Heart left ventricle (tissue), 16 donors: Measurements from ENCODE around the gene GTF3C5. TPM values are rescaled to one million over a fixed set of nuclear protein-coding genes. Genes with fewer than 3 reads are reported as not detected.

ENCODE experiments used
- ATAC-seq, 4 donors: fragments of 200-7000 bp; cut with Tn5 transposase; one replicate each; pipeline ENCODE4 v1.9.1; 2020 to 2022; ENCODE audit warnings: moderate library complexity in 4 of 4, mild to moderate bottlenecking in 3 of 4, moderate number of reproducible peaks in 1 of 4
- DNase-seq, 5 donors: peaks; one replicate each; pipeline ENCODE4 v3.0.0-alpha.2; 2020
- H3K27ac ChIP-seq, 12 donors: fragments of 200-600 bp; sonication (generic) in 4 of 12; one replicate each; pipeline versions ENCODE4 v1.5.0 to v1.8.0; 2016 to 2022; ENCODE audit warnings: mild to moderate bottlenecking in 2 of 12
- H3K27me3 ChIP-seq, 9 donors: fragments of 200-600 bp; sonication (generic) in 2 of 9; one replicate each; pipeline versions ENCODE4 v1.5.1 to v1.8.0; 2016 to 2022; ENCODE audit warnings: mild to moderate bottlenecking in 3 of 9
- H3K36me3 ChIP-seq, 9 donors: fragments of 200-600 bp; sonication (generic) in 2 of 9; one replicate each; pipeline versions ENCODE4 v1.5.0 to v1.8.0; 2018 to 2022; ENCODE audit warnings: mild to moderate bottlenecking in 2 of 9
- H3K4me1 ChIP-seq, 12 donors: fragments of 200-600 bp; sonication (generic) in 4 of 12; one replicate each; pipeline versions ENCODE4 v1.5.0 to v1.8.0; 2016 to 2022; ENCODE audit warnings: mild to moderate bottlenecking in 3 of 12
- H3K4me3 ChIP-seq, 12 donors: fragments of 200-600 bp; sonication (generic) in 4 of 12; one replicate each; pipeline versions ENCODE4 v1.5.0 to v1.8.0; 2017 to 2022; ENCODE audit warnings: mild to moderate bottlenecking in 9 of 12, moderate library complexity in 4 of 12
- H3K9me3 ChIP-seq, 12 donors: fragments of 200-600 bp; sonication (generic) in 4 of 12; one replicate each; pipeline versions ENCODE4 v1.5.0 to v1.8.0; 2016 to 2022; ENCODE audit warnings: mild to moderate bottlenecking in 1 of 12
- CTCF ChIP-seq, 12 donors: fragments of 200-600 bp; sonication (generic) in 4 of 12; IDR thresholded peaks; one replicate each; pipeline versions ENCODE4 v1.5.0 to v1.8.0; 2018 to 2022; ENCODE audit warnings: antibody characterized with exemption in 12 of 12, mild to moderate bottlenecking in 5 of 12
- POLR2A ChIP-seq, 2 donors: fragments of 450-650 bp; IDR thresholded peaks; one replicate each; pipeline ENCODE4 v1.6.1; 2017; ENCODE audit warnings: antibody characterized with exemption in 2 of 2, mild to moderate bottlenecking in 2 of 2, moderate library complexity in 2 of 2
- WGBS, 4 donors: extraction: QIAGEN DNeasy Blood & Tissue Kit in 2 of 4; methylation state at CpG; one replicate each; pipeline versions ENCODE4 v1.1.5 to v1.1.7; 2013 to 2018; 5-methylcytosine and 5-hydroxymethylcytosine counted together
- intact Hi-C, 10 donors: fragments of 100-400 bp; cut with DNase I; formaldehyde crosslinking; loops; one replicate each; pipeline versions ENCODE4 v1.11.1 to v1.14.2; 2022
- polyA plus RNA-seq, 2 donors: library from polyadenylated mRNA; stranded (reverse); fragments of 200-250 nt; gene quantifications; one replicate each; pipeline ENCODE4 v1.2.3, GENCODE V29; 2013
- total RNA-seq, 9 donors: library from RNA; depleted of rRNA in 2 of 9; stranded (reverse); fragments of >200 nt in 2 of 9; fragmentation: NEBNext Ultra II Directional in 3 of 9; extraction: Animal tissue kit (Norgen Biotek cat#: 25700) in 3 of 9; gene quantifications; one replicate each; pipeline versions ENCODE4 v1.1.0 to v1.2.4, GENCODE V29; 2016 to 2023
- donor health status: ischemic (EF 13 %, LVEDD 7.1; RV severe dilation, severe dysfunction).
- donor health status: healthy with polysubstance abuse.
- donor health status: DM: no; HTN: yes; CAD: no.
- donor health status: DM: no; HTN: no; CAD: no.
- donor health status: ischemic (EF 25% LVEDD 6.9; RV normal size, moderate dysfunction).
- donor health status: ischemic (EF 25% LVEDD 5.7; RV mildly dilated, moderate dysfunction).
- donor health status: healthy.
- donor health status: DM: yes; HTN: yes; CAD: no.
- donor health status: ischemic (EF 35%, LVEDD 5.7; RV mildly dilated, moderate dysfunction).
- donor health status: nonischemic (EF 11% LVEDD 7.7; RV severe dilation, severe dysfunction).
- donor health status: DM: yes; HTN: yes; CAD: no.
- donor health status: PGD.
- donor health status: ischemic (EF 29% LVEDD 5.4; RV normal size, mild dysfunction).
- donor health status: nonischemic (EF 23%, LVEDD 6.1; RV moderate dilation, normal function).

The GTF3C5 gene
- total and polyA plus RNA-seq, 11 donors: 22.9 to 51.7 (median 35.9) TPM

- Histone ChIP-seq H3K4me1 (peaks cover 8 to 36% (median 21%) of the 10 kb centered on the region in 12 donors), H3K9me3 (no peaks in the 10 kb centered on the region), H3K27me3 (no peaks in the 10 kb centered on the region), H3K4me3 (no peak overlapping the region), H3K36me3 (peaks cover 0 to 2% (median 0%) of the 10 kb centered on the region in 9 donors), H3K27ac (no peak overlapping the region)
- 74 to 83% (median 79%) methylated on average over 3 of the region's 3 CpGs for WGBS, 4 donors
- intact Hi-C loops: no loop called here
- DNase-seq: no peak
- no peak for ATAC-seq
- TF ChIP-seq POLR2A (IDR thresholded peaks at IDR 0.05) (no peak), CTCF (IDR thresholded peaks at IDR 0.05) (no peak)
These were observed 2.6 kb upstream of the GTF3C5 start for GRCh38 chr9:133028221-133028620.

- WGBS, 4 donors: 0% methylated on average over 2 to 28 of the region's 28 CpGs
These were observed 842 bp upstream of the GTF3C5 start for GRCh38 chr9:133029994-133030316.

GRCh38 chr9:133031130-133031422 lies 279 bp downstream of the GTF3C5 start:
- no peak for ATAC-seq
- no peak for DNase-seq
- intact Hi-C loops: loop anchor here in 2 of 10 donors (5.0 kb wide), 2 partner anchors 111 to 116 kb away; no protein-coding TSS in a partner anchor
- peaks cover 8 to 37% (median 23%) of the 10 kb centered on the region in 12 donors for H3K4me1 ChIP-seq
- peak overlapping the region; percentile 31 to 99 (median 92) for H3K4me3 ChIP-seq
- H3K36me3 ChIP-seq: peaks cover 0 to 5% (median 0%) of the 10 kb centered on the region in 9 donors
- H3K9me3 ChIP-seq: no peaks in the 10 kb centered on the region
- H3K27me3 ChIP-seq: no peaks in the 10 kb centered on the region
- 1 to 2% (median 1%) methylated on average over 16 of the region's 16 CpGs for WGBS, 4 donors
- TF ChIP-seq CTCF (IDR thresholded peaks at IDR 0.05) (no peak), POLR2A (IDR thresholded peaks at IDR 0.05) (no peak)
- peak overlapping the region; percentile 81 to 96 (median 90) for H3K27ac ChIP-seq

More at GRCh38 chr9:133029994-133030316, 842 bp upstream of the GTF3C5 start:
- ATAC-seq (peak in 3 of 4 donors; percentile 4 to 5 (median 5)), DNase-seq (peak in 1 of 5 donors; percentile 38)
- Histone ChIP-seq H3K27me3 (no peaks in the 10 kb centered on the region), H3K27ac (peak overlapping the region; percentile 65 to 96 (median 89)), H3K9me3 (no peaks in the 10 kb centered on the region), H3K4me1 (peaks cover 8 to 37% (median 21%) of the 10 kb centered on the region in 12 donors), H3K36me3 (peaks cover 0 to 5% (median 0%) of the 10 kb centered on the region in 9 donors), H3K4me3 (peak overlapping the region; percentile 69 to 99 (median 92))
- TF ChIP-seq POLR2A (IDR thresholded peaks at IDR 0.05) (no peak), CTCF (IDR thresholded peaks at IDR 0.05) (no peak)
- intact Hi-C loops: loop anchor here in 2 of 10 donors (5.0 kb wide), 2 partner anchors 112 to 117 kb away; no protein-coding TSS in a partner anchor

- Histone ChIP-seq H3K27me3 (no peaks in the 10 kb centered on the region), H3K27ac (peak overlapping the region in 3 of 12 donors; percentile 87 to 91 (median 90)), H3K4me1 (peaks cover 8 to 37% (median 23%) of the 10 kb centered on the region in 12 donors), H3K36me3 (peaks cover 0 to 5% (median 0%) of the 10 kb centered on the region in 9 donors), H3K4me3 (peak overlapping the region; percentile 31 to 99 (median 92)), H3K9me3 (no peaks in the 10 kb centered on the region)
- no peak for TF ChIP-seq CTCF (IDR thresholded peaks at IDR 0.05)
- TF ChIP-seq POLR2A (IDR thresholded peaks at IDR 0.05): no peak
- WGBS, 4 donors: 62 to 74% (median 68%) methylated on average over 10 of the region's 10 CpGs
- ATAC-seq (no peak), DNase-seq (no peak)
- intact Hi-C loops: loop anchor here in 2 of 10 donors (5.0 kb wide), 2 partner anchors 111 to 116 kb away; no protein-coding TSS in a partner anchor
These were observed 707 bp downstream of the GTF3C5 start for GRCh38 chr9:133031496-133031911.
